Measurements from ENCODE around the gene MNT.

MNT gene

DNA sequence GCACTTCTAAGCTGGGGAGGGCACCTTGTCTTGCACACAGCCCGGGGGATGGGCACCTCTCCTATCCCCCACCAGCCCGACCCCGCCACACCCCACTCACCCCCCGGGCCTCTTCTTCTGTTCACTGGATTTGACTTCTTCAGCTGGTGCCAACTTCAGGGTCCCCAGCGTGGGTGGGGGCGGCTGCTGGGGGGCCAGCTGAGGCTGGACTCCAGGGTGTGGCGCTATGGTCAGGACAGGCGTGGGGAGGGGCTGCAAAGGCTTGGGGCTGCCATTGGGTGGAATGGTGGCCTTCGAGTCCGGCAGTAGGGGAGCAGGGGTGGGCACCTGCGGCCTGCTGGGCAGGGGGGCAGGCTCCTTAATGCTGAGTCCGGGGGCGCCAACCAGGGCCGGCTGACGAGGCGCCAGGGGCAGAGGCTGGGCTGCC, 6.1 kb downstream of the MNT start:
- no peak for DNase-seq

- DNase-seq, result no peak
Measured at GRCh38 chr17:2393954-2394749, 6.7 kb downstream of the MNT start.

GRCh38 chr17:2393174-2393953, 7.5 kb downstream of the MNT start:
- peak; percentile 90 for DNase-seq

DNA sequence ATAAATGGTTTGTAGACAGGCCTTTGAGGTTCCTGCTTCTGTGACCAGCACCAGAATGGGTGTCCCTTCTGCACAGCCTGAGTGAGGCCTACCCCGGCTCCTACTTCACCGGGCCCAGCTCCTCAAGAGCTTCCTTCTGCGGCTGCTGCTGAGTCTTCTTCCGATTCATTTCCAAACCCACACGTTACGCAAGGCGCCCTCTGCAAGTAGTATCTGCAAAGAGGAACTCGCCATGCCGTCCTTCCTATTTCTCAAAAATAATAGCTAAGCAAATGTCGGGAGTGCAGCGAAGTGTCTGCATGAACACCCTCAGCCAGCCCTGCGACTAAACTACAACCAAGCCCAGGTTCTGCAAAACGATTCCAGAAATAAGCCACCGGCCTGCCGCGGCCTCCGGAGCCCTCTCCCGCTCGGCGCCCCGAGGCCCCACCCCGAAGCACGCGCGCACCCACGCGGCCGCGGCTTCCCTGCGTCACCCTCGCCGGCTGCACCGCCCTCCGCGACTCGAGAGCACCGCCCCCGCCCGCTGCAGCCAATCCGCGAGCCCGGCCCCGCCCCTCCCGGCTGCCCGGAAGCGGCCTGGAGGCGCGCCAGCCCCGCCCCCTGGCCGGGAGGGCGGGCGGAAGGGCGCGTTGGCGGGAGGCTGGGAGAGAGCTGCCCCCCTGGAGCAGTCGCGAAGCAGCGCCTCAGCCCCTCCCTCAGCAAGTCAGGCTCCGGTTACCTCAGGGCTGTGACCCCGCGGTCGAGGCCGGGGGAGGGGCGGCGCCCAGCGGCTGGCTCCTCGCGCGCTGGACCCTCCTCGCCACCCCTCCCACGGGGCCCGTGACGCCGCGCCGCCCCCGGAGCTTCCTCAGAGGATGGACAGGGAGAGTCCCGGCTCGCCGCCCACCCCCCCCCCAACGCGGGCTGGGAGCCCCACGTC, 8.3 kb downstream of the MNT start:
- DNase-seq, result peak; percentile 99

DNA sequence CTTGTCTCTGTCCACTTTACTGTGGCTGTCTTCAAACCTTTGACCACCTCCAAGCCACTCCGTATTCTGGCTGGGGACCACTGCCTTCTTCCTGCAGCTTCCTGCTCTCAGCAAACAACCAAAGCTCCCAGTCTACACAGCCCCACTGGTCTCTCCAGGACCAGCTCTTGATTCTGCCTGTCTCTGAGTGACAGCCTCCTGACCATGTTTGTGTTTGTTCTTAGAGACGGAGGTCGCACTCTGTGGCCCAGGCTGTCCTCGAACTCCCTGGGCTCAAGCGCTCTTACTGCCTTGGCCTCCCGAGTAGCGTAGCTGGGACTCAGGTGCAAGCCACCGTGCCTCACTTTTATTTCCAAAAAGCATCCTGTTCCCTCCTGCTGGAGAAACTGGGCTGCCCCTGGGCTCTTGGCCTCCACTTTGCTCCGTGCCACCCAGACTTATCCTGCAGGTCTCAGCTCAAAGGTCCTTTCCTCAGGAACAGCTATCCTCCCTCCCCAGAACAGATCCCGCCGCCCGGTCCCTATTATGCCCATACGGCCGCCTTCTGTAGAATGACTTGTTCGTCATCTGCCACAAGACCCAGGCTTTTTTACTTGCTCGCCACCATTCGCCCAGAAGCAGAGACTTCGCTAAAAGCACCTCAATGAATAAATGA, 9.1 kb downstream of the MNT start:
- DNase-seq, result no peak

- DNase-seq, result no peak
Measured at GRCh38 chr17:2390199-2390836, 10.5 kb downstream of the MNT start.

GRCh38 chr17:2388683-2389055, 12.2 kb downstream of the MNT start:
- no peak for DNase-seq

DNA sequence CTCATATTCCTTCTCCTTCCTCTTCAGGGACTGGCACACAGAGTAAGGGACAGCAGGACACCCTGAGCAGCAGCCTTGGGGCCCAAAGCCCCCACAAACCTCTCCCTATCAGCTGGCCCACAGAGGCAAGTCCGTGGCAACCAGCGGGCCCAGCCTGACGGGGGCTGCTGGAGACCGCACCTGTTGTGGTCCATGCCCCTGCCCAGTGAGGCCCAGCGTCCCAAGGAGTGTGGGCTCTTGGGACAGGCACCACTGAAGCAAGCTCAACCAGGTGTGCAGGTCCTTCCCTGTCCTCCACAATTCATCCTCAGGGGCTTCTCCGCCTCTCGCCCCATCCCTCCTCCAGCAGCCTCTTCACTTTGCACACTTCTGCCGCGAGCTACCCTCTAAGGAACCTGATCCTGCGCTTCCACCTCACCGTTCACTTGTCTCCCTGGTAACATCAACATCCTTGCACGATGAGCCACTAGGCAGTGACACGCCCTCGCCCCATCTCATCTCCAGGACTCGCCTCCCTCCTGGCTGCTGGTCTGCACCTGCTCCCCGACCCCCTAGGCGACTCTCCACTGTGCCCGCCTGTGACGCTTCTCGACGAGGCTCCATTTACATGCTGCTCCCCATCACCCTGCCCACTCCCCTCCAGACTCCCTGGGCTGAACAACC, 12.7 kb downstream of the MNT start:
- DNase-seq, result no peak

DNA sequence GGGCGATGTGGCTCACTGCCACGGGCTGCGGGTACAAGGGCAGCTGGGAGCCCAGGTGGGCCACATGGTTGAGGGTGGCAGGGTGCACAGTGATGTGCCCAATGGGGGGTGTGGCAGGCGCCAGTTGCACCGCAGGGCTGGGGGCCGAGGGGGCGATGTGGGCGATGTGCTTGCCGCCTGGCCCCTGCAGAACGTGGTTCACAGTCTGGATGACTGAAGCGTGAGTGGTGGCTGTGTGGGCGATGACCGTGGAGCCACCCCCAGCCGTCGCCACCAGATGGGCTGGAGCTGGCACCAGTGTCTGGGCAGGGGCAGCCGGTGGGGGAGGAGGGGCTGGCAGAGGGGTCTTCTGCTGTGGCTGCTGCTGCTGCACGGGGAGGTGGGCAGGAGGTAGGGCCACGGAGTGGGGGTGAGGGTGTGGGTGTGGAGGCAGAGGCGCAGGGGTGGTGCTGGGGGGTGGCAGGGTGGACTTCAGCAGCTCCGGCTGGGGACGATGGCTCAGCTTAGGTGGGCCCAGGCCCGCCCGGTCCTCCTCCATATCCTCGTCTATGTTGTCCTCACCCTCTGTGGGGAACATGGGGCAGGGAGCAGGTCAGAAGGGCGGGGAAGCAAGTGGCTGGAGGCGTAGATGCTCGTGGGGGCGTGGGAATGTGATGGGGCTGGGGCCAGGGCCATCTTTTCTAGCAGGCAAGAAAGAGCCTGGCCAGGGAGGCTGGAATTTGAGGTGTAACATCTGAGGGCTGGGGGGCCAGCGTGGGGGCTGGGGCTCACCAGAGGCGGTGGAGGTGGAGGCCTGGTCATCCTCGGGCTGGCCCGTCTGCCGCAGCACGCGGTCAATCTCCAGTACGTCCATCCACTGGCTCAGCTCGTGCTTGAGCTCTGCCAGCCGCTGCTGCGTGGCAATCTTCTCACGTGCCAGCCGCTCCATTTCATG, 13.5 kb downstream of the MNT start:
- no peak for DNase-seq

- DNase-seq, result no peak
Measured at GRCh38 chr17:2386400-2387085, 14.3 kb downstream of the MNT start.

DNA sequence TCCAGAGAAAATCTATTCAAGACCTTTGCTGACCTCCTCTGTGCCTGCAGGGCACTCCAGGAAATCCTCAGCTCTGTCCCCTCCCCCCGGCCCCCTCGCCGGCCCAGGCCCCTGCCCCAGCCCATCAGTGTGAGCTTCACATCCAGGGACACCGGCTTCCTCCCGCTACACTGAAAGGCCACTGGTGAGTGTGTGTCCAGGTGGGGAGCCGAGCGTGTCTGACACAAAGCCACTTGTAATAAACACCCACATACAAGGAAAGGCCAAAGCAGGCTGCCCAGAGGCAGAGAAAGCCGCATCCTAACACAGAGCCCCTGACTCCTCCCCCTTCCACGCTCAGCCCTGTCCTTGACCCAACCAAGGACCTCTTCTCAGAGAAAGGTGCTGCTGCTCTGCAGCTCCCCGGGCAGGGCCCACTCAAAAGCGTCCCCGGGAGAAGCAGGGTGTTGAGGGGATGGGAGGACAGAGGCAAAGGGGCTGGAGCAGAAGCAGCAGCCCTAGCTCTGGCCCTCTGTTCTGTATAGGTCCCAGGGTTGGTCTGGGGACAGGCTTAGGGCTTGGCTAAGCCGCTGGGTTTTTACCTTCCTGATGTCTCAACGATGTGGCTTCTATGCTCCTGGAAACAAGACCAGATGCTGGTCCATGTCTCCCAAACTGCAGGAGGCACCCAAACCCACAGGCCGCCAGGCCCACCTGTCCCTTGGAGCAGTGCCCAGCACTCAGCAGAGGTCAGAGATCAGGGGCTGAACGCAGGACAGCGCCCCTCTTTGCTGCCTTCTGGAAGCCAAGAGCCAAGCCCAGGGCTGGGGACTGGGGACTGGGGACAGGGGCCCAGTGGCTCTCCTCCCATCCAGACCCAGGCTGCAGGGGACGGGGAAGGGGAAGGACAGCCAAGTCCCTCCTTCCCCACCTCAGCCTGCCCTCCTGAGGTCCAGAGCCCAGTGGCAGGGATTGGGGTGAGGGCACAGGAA, 15.3 kb downstream of the MNT start:
- no peak for DNase-seq

- no peak for DNase-seq
Measured at GRCh38 chr17:2384439-2385127, 16.3 kb downstream of the MNT start.

DNA sequence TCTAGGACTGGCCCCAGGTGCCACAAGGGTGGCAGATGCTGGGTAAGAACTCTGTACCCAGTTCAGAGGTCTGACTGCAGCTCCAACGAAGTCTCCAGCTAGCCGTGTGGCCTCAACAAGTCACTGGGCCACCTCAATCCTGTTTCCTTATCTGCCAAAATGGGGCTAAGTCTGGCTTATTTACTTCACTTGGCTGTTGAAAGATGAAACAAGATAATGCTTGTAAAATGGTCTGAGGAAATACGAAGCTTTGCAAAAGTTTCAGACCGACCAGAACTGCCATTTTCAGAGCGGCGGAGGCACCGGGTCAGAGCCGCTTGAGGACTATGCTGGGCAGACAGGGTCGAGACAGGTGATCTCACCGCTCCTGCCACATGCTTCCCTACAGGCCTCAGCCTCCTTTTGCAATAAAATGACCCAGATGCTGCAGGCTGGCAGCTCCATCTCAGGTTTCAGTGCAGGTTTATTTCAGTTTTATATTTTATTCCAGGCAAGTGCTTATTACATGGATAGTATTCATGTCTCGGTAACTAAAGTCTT, 17.2 kb downstream of the MNT start:
- DNase-seq, result no peak

GRCh38 chr17:2380950-2381649, 19.8 kb downstream of the MNT start:
- no peak for DNase-seq

DNA sequence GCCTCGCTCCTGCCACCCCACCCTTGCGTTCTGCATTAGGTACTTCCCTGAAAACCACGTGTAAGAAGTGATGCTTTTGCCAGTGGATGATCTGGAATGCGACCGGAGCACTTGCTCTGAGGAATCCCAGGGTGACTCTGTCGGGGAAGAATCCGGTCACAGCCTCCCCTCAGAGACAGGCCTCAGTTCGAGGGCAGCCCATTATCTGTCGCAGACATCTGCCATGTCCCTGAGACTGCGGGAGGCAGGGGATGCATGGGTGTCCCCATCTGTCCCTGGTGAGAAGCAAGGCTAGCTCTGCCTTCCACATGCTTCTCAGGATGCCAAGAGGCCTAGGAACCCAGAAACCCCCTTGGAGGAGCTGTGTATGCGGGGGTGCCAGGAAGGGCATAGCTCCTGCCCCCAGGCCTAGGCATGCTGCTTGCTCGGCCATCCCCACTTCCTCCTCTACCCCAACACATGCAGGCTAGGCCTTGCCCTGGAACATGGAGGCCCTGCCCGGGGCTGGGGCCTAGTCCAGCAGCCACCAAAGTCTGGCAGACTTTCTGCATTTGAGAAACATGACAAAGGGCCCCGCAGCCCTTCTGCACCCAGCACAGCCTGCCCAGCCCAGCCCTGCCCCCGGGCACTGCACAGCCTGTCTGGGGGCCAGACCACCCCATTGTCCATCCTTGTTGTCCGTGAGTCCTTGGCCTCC, 20.5 kb downstream of the MNT start:
- no peak for DNase-seq

DNA sequence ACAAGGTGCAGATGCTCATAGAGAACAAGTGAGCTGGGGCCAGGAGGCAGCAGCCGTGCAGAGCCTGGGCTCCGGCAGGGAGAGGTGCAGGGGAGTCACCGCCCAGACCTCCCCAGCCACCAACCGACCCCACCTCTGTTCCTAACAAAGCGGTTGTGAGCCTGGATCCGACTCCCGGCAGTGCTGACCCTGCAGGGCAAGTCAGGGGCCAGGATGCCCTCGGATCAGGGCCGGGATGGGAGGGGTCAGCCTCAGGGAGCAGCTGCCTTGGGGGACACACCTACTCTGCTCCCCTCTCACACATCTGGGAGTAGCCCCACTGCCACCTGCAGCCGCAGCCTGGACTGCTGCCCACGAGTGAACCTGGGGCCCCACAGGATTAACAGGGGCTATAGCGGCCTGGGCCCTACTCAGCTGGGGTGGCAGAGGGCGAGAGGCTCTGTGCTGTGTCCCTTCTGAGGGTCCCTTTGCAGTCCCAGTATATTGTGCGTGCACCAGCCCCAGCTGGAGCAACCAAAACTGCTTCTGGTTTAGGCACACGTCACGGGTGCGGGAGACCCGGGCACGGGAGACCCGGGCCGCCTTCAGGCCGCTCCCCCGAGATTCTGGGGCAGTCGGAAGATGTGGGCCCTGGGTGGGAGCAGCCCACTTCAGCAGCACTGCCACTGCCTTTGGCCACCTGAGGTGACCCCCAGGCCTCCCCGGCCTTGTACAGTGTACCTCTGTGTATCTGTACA, 21.2 kb downstream of the MNT start:
- DNase-seq, result no peak
